Bronchial epithelial cell (primary cell): ENCODE measurements around the gene WRAP53. TPM values are rescaled to one million over a fixed set of nuclear protein-coding genes. Genes with fewer than 3 reads are reported as not detected.
A peak's percentile ranks its signal among the peaks of the same experiment; 100 is the strongest.

Experiments used
- DNase-seq: peaks from one replicate; pipeline ENCODE4 v3.0.0-alpha.2; 2010; ENCODE audit warnings: low read depth
- FAIRE-seq: peaks from 2 replicates; lab custom pipeline; 2011; peaks lifted over from hg19 to GRCh38; lab: Jason Lieb, UNC
- H3K27me3 ChIP-seq: 2 replicates; pipeline ENCODE4 v1.5.1; 2011; ENCODE audit warnings: low read length; ENCODE audit not compliant: control insufficient read depth, insufficient read depth
- H3K36me3 ChIP-seq: 2 replicates; pipeline ENCODE4 v1.5.1; 2011; ENCODE audit warnings: low read length; ENCODE audit not compliant: control insufficient read depth, insufficient read depth
- H3K4me3 ChIP-seq: 2 replicates; pipeline ENCODE4 v1.5.1; 2011; ENCODE audit warnings: mild to moderate bottlenecking, low read depth, low read length, control low read depth
- CTCF ChIP-seq: IDR thresholded peaks from 2 replicates; pipeline ENCODE4 v1.5.1; 2011; ENCODE audit warnings: mild to moderate bottlenecking, moderate library complexity, low read length, control low read depth, inconsistent platforms; ENCODE audit not compliant: insufficient read depth, severe bottlenecking
- total RNA-seq: library from RNA; depleted of rRNA; stranded (reverse); fragments of >200 nt; gene quantifications from 2 replicates; pipeline ENCODE4 v1.2.1, GENCODE V29; 2014

The WRAP53 gene
- total RNA-seq, 1 donor from 2014 or later, result 4.2 TPM

DNA sequence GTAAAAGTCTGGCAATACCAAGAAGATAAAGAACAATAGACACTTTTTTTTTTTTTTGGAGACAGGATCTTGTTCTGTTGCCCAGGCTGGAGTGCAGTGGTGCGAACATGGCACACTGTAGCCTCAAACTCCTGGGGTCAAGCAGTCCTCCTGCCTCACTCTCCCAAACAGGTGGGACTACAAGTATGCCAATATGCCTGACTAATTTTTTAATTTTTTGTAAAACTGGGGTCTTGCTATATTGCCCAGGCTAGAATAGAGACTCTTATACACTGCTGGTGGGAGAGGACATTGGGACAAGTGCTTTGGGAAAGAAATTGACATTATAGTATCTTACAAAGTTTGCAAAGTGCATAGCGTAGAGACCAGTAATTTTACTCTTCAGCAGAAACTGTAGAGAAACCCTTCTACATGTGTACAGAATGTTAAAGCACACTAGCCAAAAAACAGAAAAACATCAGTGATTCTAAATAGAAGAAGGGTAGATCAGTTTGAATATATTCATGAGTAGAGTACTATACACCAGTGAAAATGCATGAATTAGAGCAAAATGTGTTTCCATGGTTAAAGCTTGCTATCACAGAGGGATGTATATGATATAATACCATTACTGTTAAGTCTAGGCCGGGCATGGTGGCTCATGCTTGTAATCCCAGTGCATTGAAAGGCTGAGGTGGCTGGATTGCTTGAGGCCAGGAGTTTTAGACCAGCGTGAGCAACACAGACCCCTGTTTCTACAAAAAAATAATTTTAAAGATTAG is 9.7 kb downstream of the WRAP53 start:
- no peak for TF ChIP-seq CTCF
- Histone ChIP-seq H3K27me3 (no peaks in the 10 kb centered on the region), H3K4me3 (no peak overlapping the region), H3K36me3 (peaks cover 10% of the 10 kb centered on the region)
- no peak for DNase-seq
- FAIRE-seq, result no peak

GRCh38 chr17:7700510-7700909 is 12.2 kb downstream of the WRAP53 start:
- Histone ChIP-seq H3K4me3 (no peak overlapping the region), H3K36me3 (peaks cover 8% of the 10 kb centered on the region), H3K27me3 (peaks cover 5% of the 10 kb centered on the region)
- DNase-seq, result no peak
- FAIRE-seq, result no peak
- TF ChIP-seq CTCF, result no peak

GRCh38 chr17:7701681-7702080 is 13.4 kb downstream of the WRAP53 start:
- Histone ChIP-seq H3K36me3 (peaks cover 7% of the 10 kb centered on the region), H3K27me3 (peaks cover 16% of the 10 kb centered on the region), H3K4me3 (no peak overlapping the region)
- DNase-seq (no peak), FAIRE-seq (no peak)
- TF ChIP-seq CTCF, result no peak

DNA sequence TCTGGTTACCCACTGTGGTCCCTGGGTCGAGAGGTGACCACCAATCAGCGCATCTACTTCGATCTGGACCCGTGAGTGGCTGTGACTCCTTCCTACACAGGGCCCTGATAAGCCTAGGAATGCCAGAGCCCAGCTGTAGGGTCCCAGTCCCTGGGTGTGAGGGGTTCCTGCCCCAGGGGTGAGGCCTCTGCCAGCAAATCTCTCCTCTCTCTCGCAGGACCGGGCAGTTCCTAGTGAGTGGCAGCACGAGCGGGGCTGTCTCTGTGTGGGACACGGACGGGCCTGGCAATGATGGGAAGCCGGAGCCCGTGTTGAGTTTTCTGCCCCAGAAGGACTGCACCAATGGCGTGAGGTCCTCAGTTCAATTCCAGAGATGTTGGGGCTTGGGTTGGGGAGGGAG is 14.5 kb downstream of the WRAP53 start:
- H3K4me3 ChIP-seq, result no peak overlapping the region
- H3K27me3 ChIP-seq, result peaks cover 16% of the 10 kb centered on the region
- peaks cover 7% of the 10 kb centered on the region for H3K36me3 ChIP-seq
- DNase-seq, result no peak
- no peak for TF ChIP-seq CTCF
- FAIRE-seq, result no peak

DNA sequence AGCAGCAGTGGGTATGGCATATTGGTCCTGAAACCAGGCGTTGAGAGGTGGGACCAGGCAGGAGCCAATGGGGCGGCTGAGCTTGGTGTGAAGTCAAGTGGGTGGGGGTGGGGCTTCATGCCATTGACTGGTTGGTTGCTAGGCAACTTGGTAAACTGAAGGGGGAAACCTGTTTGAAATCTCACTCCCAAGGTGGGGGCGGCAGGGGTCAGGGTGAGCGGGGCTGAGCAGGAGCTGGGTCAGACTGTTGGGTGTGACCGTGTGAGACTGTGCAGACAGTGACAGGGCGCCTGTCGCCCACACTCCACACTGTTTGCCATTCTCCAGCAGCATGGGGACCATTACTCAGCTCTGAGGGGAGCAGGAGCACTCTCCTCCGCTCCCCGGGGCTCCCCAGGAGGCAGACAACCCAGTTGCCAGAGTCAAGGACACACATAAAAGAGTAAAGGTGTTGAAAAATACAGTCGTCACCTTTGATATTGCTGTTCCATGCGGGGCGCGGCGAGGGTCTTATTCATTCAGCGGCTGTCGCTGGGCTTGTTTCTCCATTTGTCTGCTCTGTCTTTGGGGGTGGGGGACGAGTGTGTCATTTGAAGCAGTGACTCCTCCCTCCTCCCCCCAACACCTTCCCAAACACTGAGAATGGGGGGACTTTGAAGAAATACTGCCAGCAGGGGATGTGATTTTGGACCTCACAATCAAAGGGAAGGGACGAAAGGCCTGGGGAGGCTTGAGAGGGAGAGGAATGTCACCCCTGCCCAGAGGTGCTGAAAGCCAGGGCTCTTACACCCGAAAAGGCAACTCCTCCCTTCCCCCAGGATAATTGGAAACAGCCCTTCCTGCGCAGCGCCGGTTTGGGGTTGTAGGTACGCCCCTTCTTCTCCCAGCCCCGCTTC is 15.6 kb downstream of the WRAP53 start:
- FAIRE-seq, result no peak

More for the DNA sequence above, 15.6 kb downstream of the WRAP53 start:
- no peak for TF ChIP-seq CTCF
- no peak overlapping the region for H3K4me3 ChIP-seq
- peak; percentile 70 for DNase-seq
- H3K27me3 ChIP-seq, result peaks cover 16% of the 10 kb centered on the region
- H3K36me3 ChIP-seq, result peaks cover 7% of the 10 kb centered on the region
